HUES6 (cell line): ENCODE measurements around the gene PHETA2.

Source experiments
- H3K27ac ChIP-seq: 2 replicates; pipeline ENCODE4 v1.7.0; 2013; ENCODE audit warnings: low read depth, mild to moderate bottlenecking, low read length, inconsistent platforms
- H3K27me3 ChIP-seq: 2 replicates; pipeline ENCODE4 v1.6.1; 2013; ENCODE audit warnings: low read length; ENCODE audit not compliant: control insufficient read depth, insufficient read depth
- H3K36me3 ChIP-seq: 2 replicates; pipeline ENCODE4 v1.6.1; 2013; ENCODE audit warnings: low read length; ENCODE audit not compliant: control insufficient read depth, insufficient read depth
- H3K4me1 ChIP-seq: 2 replicates; pipeline ENCODE4 v1.6.1; 2013; ENCODE audit warnings: low read length; ENCODE audit not compliant: control insufficient read depth, insufficient read depth
- H3K4me3 ChIP-seq: 2 replicates; pipeline ENCODE4 v1.5.1; 2013; ENCODE audit warnings: low read depth, low read length
- H3K9ac ChIP-seq: one replicate; pipeline ENCODE4 v1.6.1; 2013; ENCODE audit warnings: mild to moderate bottlenecking, low read length
- H3K9me3 ChIP-seq: 2 replicates; pipeline ENCODE4 v1.6.1; 2013; ENCODE audit warnings: low read depth, low read length; ENCODE audit not compliant: control insufficient read depth, insufficient read depth

The PHETA2 gene

DNA sequence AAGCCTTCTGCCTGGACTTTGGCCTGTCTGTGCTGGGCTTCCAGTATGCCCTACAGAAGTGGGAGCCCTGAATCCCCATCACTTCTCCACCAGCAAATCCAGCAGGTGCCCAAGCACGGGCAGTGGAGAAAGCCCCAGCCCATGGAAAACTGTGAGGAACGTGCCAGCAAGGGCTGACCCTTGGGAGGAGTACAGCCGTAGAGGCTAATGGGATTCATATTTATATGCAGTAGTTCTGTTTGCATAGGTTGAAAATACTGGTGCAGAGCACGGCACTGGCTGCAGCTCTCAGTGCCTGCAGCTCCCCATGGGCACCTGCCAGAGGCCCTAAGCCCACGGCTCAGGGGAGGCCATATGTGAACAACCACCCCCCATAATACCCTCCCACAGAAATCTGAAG is 13.6 kb upstream of the PHETA2 start:
- H3K4me3 ChIP-seq = no peak overlapping the region
- no peaks in the 10 kb centered on the region for H3K27me3 ChIP-seq
- H3K9me3 ChIP-seq = peaks cover 26% of the 10 kb centered on the region
- H3K9ac ChIP-seq = no peak overlapping the region
- peaks cover 53% of the 10 kb centered on the region for H3K36me3 ChIP-seq
- peaks cover 9% of the 10 kb centered on the region for H3K4me1 ChIP-seq
- no peak overlapping the region for H3K27ac ChIP-seq

DNA sequence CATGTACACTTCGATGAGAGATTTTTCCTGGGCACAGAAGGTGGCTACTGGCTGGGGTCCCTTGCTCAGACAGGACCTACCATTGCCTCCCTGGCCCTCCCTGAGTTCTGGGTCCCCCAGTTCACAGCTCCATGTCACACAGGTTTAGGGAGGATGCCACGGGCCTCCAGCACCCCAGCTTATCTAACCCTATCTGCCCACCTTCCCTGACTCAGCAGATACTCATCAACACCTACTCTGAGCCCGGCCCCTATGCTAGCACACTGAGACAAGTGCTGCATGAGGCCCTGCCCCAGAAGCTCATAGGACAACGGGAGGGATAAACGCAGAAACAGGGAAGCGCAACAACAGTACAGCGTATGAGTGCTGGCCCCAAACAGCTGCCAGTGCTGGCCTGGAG is 13.0 kb upstream of the PHETA2 start:
- H3K36me3 ChIP-seq = peaks cover 57% of the 10 kb centered on the region
- H3K9ac ChIP-seq = no peak overlapping the region
- peaks cover 15% of the 10 kb centered on the region for H3K4me1 ChIP-seq
- H3K4me3 ChIP-seq = no peak overlapping the region
- H3K27ac ChIP-seq = no peak overlapping the region
- H3K9me3 ChIP-seq = peaks cover 22% of the 10 kb centered on the region
- H3K27me3 ChIP-seq = no peaks in the 10 kb centered on the region

DNA sequence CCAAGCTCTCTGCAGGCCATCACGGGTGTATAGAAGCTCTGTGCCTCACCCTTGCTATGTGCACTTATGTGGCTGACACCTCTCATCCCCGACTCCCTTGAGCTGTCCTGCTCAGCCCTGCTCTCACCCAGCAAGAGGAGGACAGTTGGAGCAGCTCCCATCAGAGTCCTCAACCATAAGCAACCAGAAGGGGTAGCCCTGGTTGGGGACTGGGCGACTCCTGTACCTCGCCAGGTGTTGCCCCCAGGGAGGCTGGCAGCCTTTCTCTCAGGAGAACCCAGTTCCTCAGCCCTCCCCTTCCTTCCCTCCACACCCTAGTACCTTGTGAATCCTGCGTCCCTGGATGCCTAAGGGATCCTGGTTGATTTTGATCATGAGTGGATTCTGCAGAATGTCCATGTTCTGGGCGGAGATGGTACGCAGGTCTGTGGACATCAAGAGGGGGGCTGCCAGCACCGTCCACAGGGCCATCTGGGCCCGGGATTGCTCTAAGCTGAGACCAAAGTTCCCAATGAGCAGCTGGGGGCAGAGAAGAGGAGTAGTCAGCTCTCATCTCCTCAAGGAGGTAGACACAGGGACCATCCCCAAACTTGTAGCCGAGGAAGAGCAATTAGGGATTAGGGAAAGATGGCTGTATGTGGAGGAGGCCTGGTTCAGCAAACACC is 11.4 kb upstream of the PHETA2 start:
- Histone ChIP-seq H3K4me1 (peaks cover 20% of the 10 kb centered on the region), H3K27ac (no peak overlapping the region), H3K36me3 (peaks cover 72% of the 10 kb centered on the region), H3K9me3 (peaks cover 12% of the 10 kb centered on the region; the same call in 1 of the 2 replicates), H3K4me3 (no peak overlapping the region), H3K27me3 (no peaks in the 10 kb centered on the region), H3K9ac (no peak overlapping the region)

DNA sequence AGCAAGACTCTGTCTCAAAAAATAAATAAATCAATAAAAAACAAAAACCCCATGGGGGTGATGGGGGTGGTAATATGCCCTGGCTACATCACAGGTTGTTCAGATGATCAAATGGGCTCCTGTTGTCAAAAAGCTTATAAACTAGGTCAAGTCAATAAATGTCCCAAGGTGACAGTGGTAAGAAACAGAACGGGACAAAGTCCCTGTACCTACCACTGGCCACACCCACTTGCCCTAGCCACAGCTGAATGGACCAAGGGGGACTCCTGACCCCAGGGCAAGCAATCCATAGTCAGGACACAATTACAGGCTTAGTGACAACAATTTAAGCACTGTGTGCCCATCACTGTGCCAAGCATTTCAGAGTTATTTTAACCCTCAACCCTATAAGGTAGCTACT is 9.4 kb upstream of the PHETA2 start:
- peak overlapping the region; percentile 64; the same call in 1 of the 2 replicates for H3K27ac ChIP-seq
- 0 out of 2 replicates have a peak, but pooled peaks cover 3% of the 10 kb centered on the region for H3K9me3 ChIP-seq
- H3K36me3 ChIP-seq = peaks cover 64% of the 10 kb centered on the region
- H3K27me3 ChIP-seq = no peaks in the 10 kb centered on the region
- peaks cover 21% of the 10 kb centered on the region for H3K4me1 ChIP-seq
- H3K9ac ChIP-seq = no peak overlapping the region
- peak overlapping the region; percentile 34; the same call in 1 of the 2 replicates for H3K4me3 ChIP-seq

DNA sequence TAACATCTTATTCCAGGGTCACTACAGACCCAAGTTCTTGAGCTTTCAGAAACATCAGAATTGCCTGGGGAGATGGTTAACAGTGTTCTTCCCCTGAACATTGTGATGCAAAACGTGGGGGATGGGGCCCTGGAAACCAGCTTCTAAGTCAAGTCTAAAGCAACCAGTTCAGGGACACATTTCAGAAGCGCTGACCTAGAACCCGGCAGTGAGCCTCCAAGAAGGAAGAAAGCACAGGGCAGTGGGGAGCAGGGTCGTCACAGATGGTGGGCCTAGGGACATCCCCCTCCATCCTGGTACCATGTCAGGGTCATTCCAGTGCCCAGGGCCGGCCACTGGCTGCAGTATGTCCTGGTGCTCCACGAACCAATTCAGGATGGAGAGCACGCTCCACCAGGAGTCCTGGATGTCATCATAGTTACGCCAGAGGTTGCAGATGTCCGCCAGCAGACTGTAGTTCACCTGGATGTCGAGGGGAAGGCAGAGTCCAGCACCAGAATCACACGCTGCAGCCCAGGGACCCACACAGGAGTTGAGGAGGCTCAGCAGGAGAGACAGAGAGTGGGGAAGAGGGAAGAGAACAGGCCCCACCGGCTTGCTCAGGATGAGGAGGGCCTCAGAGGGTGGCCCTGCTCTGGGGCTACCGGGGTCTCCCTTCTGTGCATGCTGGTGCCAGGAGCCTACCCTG is 8.5 kb upstream of the PHETA2 start:
- Histone ChIP-seq H3K27me3 (no peaks in the 10 kb centered on the region), H3K4me1 (peaks cover 27% of the 10 kb centered on the region), H3K9ac (peak overlapping the region; percentile 30), H3K36me3 (peaks cover 54% of the 10 kb centered on the region), H3K27ac (peak overlapping the region; percentile 55; the same call in 1 of the 2 replicates), H3K4me3 (peak overlapping the region; percentile 34), H3K9me3 (no peaks in the 10 kb centered on the region)

DNA sequence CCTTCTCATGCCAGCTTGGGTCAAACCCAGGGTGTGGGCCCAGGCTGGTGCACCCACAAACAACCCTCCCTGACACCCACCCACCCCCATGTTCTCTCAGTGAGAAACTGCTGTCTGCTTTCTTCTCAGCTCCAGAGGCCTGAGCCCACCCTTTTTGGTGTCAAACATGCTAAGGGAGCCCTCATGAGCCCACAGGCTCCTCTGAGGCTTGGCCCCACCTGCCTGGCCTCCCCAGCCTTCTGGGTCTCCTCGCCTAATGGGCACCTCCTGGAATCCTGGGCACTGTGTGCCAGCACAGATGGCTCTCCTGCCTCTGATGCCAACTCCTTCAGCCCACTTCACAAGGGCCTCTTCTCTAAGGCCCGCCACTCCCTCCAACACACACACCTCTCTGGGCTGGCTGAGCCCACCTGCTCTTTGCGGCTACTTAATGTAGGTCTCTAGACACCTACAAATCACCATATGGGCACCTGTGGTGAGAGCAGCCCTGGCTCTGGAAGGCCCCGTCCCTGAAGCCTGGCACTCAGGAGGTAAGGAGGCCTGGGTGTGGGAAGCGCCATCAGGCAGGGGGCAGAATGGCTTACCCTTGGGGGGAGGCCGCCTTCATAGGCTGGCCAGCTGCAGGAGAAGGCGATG is 7.8 kb upstream of the PHETA2 start:
- H3K4me3 ChIP-seq = no peak overlapping the region
- peaks cover 31% of the 10 kb centered on the region for H3K4me1 ChIP-seq
- no peaks in the 10 kb centered on the region for H3K27me3 ChIP-seq
- no peaks in the 10 kb centered on the region for H3K9me3 ChIP-seq
- no peak overlapping the region; the same call in 1 of the 2 replicates for H3K27ac ChIP-seq
- H3K9ac ChIP-seq = no peak overlapping the region
- peaks cover 47% of the 10 kb centered on the region for H3K36me3 ChIP-seq

DNA sequence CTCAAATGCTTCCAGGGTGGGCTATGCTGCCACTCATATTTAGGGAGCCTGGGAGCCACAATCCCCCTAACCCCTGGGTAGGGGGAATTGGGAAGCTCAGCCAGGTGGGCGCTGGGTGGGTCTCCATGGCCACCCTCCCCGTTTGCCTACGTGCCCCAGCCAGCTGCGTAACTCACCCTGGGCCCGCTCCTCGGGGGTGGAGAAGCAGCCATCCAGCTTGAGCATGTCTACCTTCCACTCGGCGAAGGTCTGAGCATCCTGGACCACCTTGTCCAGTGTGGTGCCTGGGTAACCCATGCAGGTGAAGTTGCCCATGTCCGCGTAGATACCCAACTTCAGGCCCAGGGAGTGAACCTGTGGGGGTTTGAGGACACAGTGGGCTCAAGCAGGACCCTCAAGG is 7.1 kb upstream of the PHETA2 start:
- H3K4me3 ChIP-seq = no peak overlapping the region
- peaks cover 35% of the 10 kb centered on the region for H3K4me1 ChIP-seq
- H3K27me3 ChIP-seq = no peaks in the 10 kb centered on the region
- peaks cover 42% of the 10 kb centered on the region for H3K36me3 ChIP-seq
- no peak overlapping the region for H3K27ac ChIP-seq
- H3K9me3 ChIP-seq = no peaks in the 10 kb centered on the region
- H3K9ac ChIP-seq = no peak overlapping the region

DNA sequence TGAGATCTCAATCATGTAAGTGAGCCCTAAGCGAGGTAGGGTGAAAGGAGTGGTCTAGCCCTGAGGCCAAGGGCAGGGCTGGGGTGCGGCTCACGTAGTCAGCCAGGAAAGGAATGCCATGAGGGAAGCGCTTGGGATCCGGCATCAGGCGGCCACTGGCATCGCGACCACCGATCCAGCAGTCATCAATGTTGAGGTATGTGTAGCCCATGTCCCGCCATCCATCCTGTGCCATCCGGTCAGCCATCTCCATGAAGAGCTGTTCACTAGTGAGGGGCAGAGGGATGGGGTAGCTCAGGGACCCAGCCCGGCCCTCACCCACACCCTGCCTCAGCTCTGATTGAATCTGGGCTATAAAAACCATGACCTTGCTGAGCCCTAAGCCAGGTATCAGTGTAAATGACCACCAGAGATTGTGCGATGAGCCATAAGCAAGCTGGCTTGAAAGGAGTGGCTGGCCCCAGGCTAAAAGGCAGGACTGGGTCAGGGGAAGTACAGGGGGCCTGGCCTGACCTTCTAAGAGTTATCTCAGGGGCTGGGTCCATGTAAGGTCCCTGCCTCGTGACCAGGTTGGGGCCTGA is 6.3 kb upstream of the PHETA2 start:
- Histone ChIP-seq H3K36me3 (peaks cover 35% of the 10 kb centered on the region), H3K9me3 (no peaks in the 10 kb centered on the region), H3K27me3 (no peaks in the 10 kb centered on the region), H3K27ac (no peak overlapping the region), H3K4me1 (peaks cover 35% of the 10 kb centered on the region), H3K9ac (no peak overlapping the region), H3K4me3 (no peak overlapping the region)

DNA sequence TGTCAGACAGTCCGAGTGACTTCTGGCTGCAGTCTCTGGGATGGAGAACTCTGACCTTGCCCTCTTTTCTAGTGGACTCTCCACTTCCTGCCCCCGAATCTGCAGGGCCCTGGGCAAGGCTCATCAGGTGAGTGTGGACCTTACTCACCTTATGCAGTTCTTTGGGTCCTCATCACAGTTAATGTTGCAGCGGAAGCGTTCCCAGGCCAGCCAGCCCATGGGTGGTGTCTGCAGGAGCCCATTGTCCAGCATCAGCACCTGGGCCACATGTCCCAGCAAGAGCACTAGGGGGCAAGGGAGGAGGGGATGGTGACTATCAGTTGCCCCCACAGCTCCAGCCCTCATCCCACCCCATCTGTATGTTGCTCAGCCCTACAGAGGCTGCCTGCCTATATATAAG is 5.8 kb upstream of the PHETA2 start:
- H3K4me1 ChIP-seq = peaks cover 37% of the 10 kb centered on the region
- no peaks in the 10 kb centered on the region for H3K9me3 ChIP-seq
- no peaks in the 10 kb centered on the region for H3K27me3 ChIP-seq
- no peak overlapping the region for H3K4me3 ChIP-seq
- H3K27ac ChIP-seq = no peak overlapping the region
- no peak overlapping the region for H3K9ac ChIP-seq
- peaks cover 31% of the 10 kb centered on the region for H3K36me3 ChIP-seq

DNA sequence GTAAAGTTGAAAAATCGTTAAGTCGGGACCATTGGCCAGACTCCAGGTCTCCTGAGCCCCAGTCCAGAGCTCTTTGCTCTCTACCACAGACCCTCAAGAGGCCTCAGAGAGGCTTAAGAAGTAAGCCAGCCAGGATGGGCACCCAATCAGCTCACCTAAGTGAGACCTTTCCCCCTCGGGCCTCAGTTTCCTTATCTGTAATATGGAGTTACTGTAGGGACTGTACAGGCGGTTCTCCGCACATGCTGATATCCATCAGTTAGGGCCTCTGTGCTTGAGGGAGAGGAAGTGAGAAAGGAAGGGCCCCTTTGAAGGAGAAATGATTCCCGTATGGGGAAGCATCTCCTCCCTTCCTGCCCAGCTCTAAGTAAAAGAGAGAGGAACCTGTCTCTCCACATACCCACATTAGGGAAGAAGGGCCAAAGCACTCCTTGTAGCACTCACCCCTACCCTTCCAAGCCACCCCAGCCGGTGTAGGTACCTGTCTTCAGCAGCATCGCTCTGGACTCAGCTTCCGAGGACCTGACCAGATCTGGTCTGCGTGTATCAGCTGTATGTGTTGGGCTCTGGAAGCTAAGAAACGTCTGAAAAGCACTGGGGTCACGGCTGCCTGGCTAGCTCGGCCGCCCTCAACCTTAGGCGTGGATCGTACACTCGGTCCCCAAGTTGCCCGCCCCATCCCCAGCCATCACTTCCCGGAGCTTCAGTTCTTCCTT is 4.1 kb upstream of the PHETA2 start:
- Histone ChIP-seq H3K9ac (peak overlapping the region; percentile 24), H3K4me1 (peaks cover 50% of the 10 kb centered on the region), H3K9me3 (no peaks in the 10 kb centered on the region), H3K36me3 (peaks cover 27% of the 10 kb centered on the region), H3K27ac (no peak overlapping the region), H3K4me3 (peak overlapping the region; percentile 54), H3K27me3 (no peaks in the 10 kb centered on the region; the same call in 1 of the 2 replicates)
